ENCODE results near the gene TTLL11. TPM values are rescaled to one million over a fixed set of nuclear protein-coding genes. Genes with fewer than 3 reads are reported as not detected.

TTLL11 gene
- total RNA-seq, 1 donor from 2014 or later = 0.75 TPM

DNA sequence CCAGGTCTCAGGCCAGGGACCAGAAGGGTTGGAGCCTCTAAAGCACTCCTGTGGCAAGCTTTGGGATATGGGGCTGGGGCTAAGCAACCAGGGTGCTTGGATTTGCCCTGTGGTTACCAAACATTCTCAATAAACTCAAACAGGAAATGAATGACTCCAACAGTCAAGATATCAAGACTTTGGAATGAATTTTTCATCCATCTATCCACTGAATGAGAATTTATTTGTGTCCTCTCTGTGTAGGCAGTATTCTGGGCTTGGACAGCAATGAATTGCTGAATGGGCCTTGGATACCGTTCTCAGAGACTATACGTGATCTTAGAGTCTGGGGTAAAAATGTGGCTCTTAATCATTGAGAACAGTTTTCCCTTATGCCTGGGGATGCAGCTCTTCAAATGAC lies 229.2 kb downstream of the TTLL11 start:
- H3K4me3 Mint-ChIP-seq = no peak overlapping the region
- H3K36me3 Mint-ChIP-seq = no peaks in the 10 kb centered on the region
- Histone ChIP-seq H3K9me3 (ENCODE audit: low read depth) (no peaks in the 10 kb centered on the region), H3K36me3 (no peaks in the 10 kb centered on the region), H3K79me2 (ENCODE audit: low read depth) (no peaks in the 10 kb centered on the region), H3K4me2 (no peak overlapping the region), H3K27ac (no peak overlapping the region), H3K4me1 (peaks cover 22% of the 10 kb centered on the region), H3F3A (ENCODE audit: low read depth) (no peaks in the 10 kb centered on the region), H3K27me3 (no peaks in the 10 kb centered on the region), H4K20me1 (ENCODE audit: low read depth) (peaks cover 5% of the 10 kb centered on the region), H3K9ac (no peak overlapping the region), H3K4me3 (no peak overlapping the region), H2AFZ (replicated peaks) (no peak overlapping the region)
- peaks cover 37% of the 10 kb centered on the region for H3K4me1 Mint-ChIP-seq
- no peak for DNase-seq (ENCODE audit: low spot score)
- H3K27ac Mint-ChIP-seq = no peak overlapping the region
- no peak for TF ChIP-seq EZH2 (IDR thresholded peaks at IDR 0.05)
- no peak for TF ChIP-seq EZH2phosphoT487 (IDR thresholded peaks at IDR 0.05)
- TF ChIP-seq, protein P1, sequence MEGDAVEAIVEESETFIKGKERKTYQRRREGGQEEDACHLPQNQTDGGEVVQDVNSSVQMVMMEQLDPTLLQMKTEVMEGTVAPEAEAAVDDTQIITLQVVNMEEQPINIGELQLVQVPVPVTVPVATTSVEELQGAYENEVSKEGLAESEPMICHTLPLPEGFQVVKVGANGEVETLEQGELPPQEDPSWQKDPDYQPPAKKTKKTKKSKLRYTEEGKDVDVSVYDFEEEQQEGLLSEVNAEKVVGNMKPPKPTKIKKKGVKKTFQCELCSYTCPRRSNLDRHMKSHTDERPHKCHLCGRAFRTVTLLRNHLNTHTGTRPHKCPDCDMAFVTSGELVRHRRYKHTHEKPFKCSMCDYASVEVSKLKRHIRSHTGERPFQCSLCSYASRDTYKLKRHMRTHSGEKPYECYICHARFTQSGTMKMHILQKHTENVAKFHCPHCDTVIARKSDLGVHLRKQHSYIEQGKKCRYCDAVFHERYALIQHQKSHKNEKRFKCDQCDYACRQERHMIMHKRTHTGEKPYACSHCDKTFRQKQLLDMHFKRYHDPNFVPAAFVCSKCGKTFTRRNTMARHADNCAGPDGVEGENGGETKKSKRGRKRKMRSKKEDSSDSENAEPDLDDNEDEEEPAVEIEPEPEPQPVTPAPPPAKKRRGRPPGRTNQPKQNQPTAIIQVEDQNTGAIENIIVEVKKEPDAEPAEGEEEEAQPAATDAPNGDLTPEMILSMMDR (IDR thresholded peaks at IDR 0.05) = no peak
- no peaks in the 10 kb centered on the region for H3K9me3 Mint-ChIP-seq
- peaks cover 32% of the 10 kb centered on the region for H3K27me3 Mint-ChIP-seq (ENCODE audit: insufficient read depth, low read depth)

DNA sequence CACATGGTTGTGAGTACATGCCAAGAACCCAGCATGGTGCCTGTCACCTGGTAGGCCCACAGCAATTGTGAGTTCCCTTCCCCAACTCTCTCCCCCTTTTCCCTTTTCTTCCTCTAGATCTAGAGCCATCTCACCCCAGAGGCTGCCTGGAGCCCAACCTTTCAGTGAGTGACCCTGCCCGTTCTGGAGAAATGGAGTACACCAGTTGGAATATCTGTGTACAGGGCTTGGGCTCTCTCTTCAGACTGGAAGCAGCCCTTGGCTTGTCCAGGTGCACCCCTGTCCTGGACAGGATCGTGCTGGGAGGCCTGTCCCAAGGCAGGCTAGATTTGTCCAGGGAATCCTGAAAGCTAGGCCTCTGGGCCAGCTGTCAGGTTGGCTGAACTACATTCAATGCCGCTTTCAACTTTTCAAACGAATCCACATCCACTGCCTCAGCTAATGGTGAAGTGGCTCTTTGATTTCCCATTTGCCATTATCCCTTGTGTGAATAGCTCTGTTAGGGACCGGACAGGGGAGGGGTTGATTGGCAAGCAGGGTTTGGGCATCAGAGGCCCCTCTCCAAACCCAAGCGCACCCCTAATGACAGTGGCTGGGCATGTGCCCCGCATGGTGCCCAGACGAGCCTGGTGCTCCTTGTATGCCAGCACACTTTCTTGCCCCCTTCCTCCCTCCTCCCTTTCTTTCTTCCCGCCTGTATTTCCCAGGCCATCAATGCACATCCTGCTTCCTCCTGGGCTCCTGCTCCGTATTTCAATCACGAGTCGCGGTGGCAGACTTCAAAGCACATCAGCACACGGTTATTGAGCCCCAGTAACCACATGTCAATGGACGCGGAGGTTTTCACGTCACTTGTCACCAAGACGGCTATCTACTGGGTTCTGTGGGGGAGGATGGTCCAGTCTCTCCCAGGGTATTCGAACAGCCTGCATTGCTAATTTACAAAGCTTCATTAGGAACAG lies 230.5 kb downstream of the TTLL11 start:
- peaks cover 22% of the 10 kb centered on the region for H3K4me1 ChIP-seq
- no peak overlapping the region for H2AFZ ChIP-seq (replicated peaks)
- H3K4me3 ChIP-seq = no peak overlapping the region
- peak overlapping the region; percentile 12 for H3K4me2 ChIP-seq
- peaks cover 25% of the 10 kb centered on the region for H3K27me3 Mint-ChIP-seq (ENCODE audit: insufficient read depth, low read depth)
- H3K9ac ChIP-seq = no peak overlapping the region
- TF ChIP-seq EZH2phosphoT487 (IDR thresholded peaks at IDR 0.05) (no peak), EZH2 (IDR thresholded peaks at IDR 0.05) (no peak)
- TF ChIP-seq, protein P1 (IDR thresholded peaks at IDR 0.05) = no peak
- H3K9me3 ChIP-seq (ENCODE audit: low read depth) = no peaks in the 10 kb centered on the region
- DNase-seq (ENCODE audit: low spot score) = no peak
- no peak overlapping the region for H3K27ac Mint-ChIP-seq
- no peak overlapping the region for H3K27ac ChIP-seq
- H3K4me3 Mint-ChIP-seq = no peak overlapping the region
- peaks cover 5% of the 10 kb centered on the region for H4K20me1 ChIP-seq (ENCODE audit: low read depth)
- no peaks in the 10 kb centered on the region for H3F3A ChIP-seq (ENCODE audit: low read depth)
- H3K36me3 ChIP-seq = no peaks in the 10 kb centered on the region
- no peaks in the 10 kb centered on the region for H3K27me3 ChIP-seq
- no peaks in the 10 kb centered on the region for H3K9me3 Mint-ChIP-seq
- no peaks in the 10 kb centered on the region for H3K36me3 Mint-ChIP-seq
- H3K4me1 Mint-ChIP-seq = peaks cover 44% of the 10 kb centered on the region
- H3K79me2 ChIP-seq (ENCODE audit: low read depth) = no peaks in the 10 kb centered on the region

DNA sequence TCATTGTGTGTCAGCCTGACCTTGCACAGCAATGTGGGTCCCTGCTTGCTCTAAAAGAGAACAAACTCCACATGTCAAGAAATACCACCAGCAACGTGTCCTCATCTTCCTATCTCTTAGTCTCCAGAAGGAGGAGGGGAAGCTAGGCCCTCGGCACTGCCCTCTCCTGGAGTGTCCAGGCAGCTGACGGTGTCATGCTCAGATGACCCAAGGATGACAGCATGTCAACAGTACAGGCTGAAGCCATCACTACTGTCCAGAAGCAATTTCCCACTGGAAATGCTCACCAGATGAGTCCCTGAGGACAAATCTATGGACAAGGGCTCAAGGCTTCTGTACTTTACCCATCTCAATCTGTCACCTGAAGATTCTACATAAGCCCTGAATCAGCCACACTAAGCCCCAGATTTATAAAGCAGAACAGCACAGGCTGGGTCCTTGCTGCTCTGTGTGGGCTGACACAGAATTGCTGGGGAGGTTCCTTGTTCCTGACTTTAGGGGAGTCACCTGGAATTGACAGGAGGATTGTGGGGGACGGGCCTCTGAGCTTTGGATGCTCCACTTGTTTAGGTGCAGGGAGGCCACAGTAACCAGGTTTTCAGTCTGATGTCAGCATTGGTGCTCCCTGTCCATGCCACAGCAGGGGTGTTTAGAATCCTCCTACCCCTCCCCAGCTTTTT lies 231.5 kb downstream of the TTLL11 start:
- Histone ChIP-seq H3F3A (ENCODE audit: low read depth) (no peaks in the 10 kb centered on the region), H3K36me3 (no peaks in the 10 kb centered on the region), H3K27me3 (no peaks in the 10 kb centered on the region), H3K4me3 (no peak overlapping the region), H3K79me2 (ENCODE audit: low read depth) (no peaks in the 10 kb centered on the region), H3K9ac (no peak overlapping the region), H3K4me1 (peaks cover 22% of the 10 kb centered on the region), H3K4me2 (peak overlapping the region; percentile 12), H4K20me1 (ENCODE audit: low read depth) (peaks cover 5% of the 10 kb centered on the region), H3K9me3 (ENCODE audit: low read depth) (no peaks in the 10 kb centered on the region), H3K27ac (no peak overlapping the region), H2AFZ (replicated peaks) (no peak overlapping the region)
- Mint-ChIP-seq H3K36me3 (no peaks in the 10 kb centered on the region), H3K9me3 (no peaks in the 10 kb centered on the region), H3K4me1 (peaks cover 50% of the 10 kb centered on the region), H3K4me3 (no peak overlapping the region), H3K27ac (no peak overlapping the region), H3K27me3 (ENCODE audit: insufficient read depth, low read depth) (peaks cover 24% of the 10 kb centered on the region)
- peak; percentile 72 for DNase-seq (ENCODE audit: low spot score)
- TF ChIP-seq, protein P1 (IDR thresholded peaks at IDR 0.05) = peak; percentile 66
- TF ChIP-seq EZH2 (IDR thresholded peaks at IDR 0.05) = no peak

Measured in neural progenitor cell (in vitro differentiated cells).